SK-N-SH (cell line): Measurements from ENCODE around the gene SNF8. TPM values are rescaled to one million over a fixed set of nuclear protein-coding genes. Genes with fewer than 3 reads are reported as not detected.

Experiments
- CTCF ChIA-PET: fragments of 300-600, 350-600 bp; formaldehyde crosslinking; extraction: SDS; loops from one replicate; lab custom pipeline; 2021; lab: Yijun Ruan, JAX
- POLR2A ChIA-PET: fragments of 350-600 bp; sonication (Branson Sonifier 250); formaldehyde crosslinking; extraction: SDS; loops from one replicate; lab custom pipeline; 2020; ENCODE audit warnings: antibody characterized with exemption, inconsistent platforms; lab: Yijun Ruan, JAX
- DNase-seq: peaks from one replicate; pipeline ENCODE4 v3.0.0; 2012
- H2AFZ ChIP-seq: fragments of 200-600 bp; sonication (generic); 2 replicates; pipeline ENCODE4 v1.8.1; 2016; ENCODE audit warnings: antibody characterized with exemption, mild to moderate bottlenecking, low read depth
- H3F3A ChIP-seq: fragments of 200-600 bp; sonication (generic); replicated peaks from 2 replicates; pipeline ENCODE3; 2016; ENCODE audit warnings: antibody characterized with exemption, mild to moderate bottlenecking; ENCODE audit not compliant: insufficient read depth
- H3K27ac ChIP-seq, 2 experiments: fragments of 200-500 bp in 1 of 2; fragments of 200-600 bp in 1 of 2; sonication (Bioruptor generic) in 1 of 2; sonication (generic), shearing (Covaris generic) in 1 of 2; 2 replicates each; pipeline versions ENCODE4 v1.5.1 to v1.6.1; 2014 to 2016; ENCODE audit warnings: low read depth in 2 of 2, inconsistent platforms in 1 of 2, low read length in 1 of 2, mild to moderate bottlenecking in 1 of 2, mixed read lengths in 1 of 2
- H3K27me3 ChIP-seq: fragments of 200-600 bp; sonication (generic), shearing (Covaris generic); 2 replicates; pipeline ENCODE4 v1.6.1; 2016; ENCODE audit warnings: mixed run types; ENCODE audit not compliant: insufficient read depth
- H3K36me3 ChIP-seq, 2 experiments: fragments of 200-500 bp in 1 of 2; fragments of 200-600 bp in 1 of 2; sonication (Bioruptor generic) in 1 of 2; sonication (generic) in 1 of 2; replicated peaks in 1 of 2; 2 replicates each; pipeline versions ENCODE3 to v1.5.1; 2014 to 2016; ENCODE audit warnings: low read length in 1 of 2, mild to moderate bottlenecking in 1 of 2; ENCODE audit not compliant: insufficient read depth in 2 of 2, control insufficient read depth in 1 of 2
- H3K4me1 ChIP-seq, 2 experiments: fragments of 200-500 bp in 1 of 2; fragments of 200-600 bp in 1 of 2; sonication (Bioruptor generic) in 1 of 2; sonication (generic), shearing (Covaris generic) in 1 of 2; 2 replicates each; pipeline versions ENCODE4 v1.5.1 to v1.6.1; 2014 to 2016; ENCODE audit warnings: low read depth in 1 of 2, low read length in 1 of 2, mixed run types in 1 of 2; ENCODE audit not compliant: insufficient read depth in 2 of 2, control insufficient read depth in 1 of 2
- H3K4me2 ChIP-seq: fragments of 200-600 bp; sonication (generic), shearing (Covaris generic); 2 replicates; pipeline ENCODE4 v1.6.1; 2017; ENCODE audit warnings: mixed run types
- H3K4me3 ChIP-seq, 2 experiments: fragments of 200-500 bp in 1 of 2; fragments of 200-600 bp in 1 of 2; sonication (Bioruptor generic) in 1 of 2; sonication (generic), shearing (Covaris generic) in 1 of 2; 2 replicates each; pipeline versions ENCODE4 v1.5.1 to v1.8.1; 2014 to 2016; ENCODE audit warnings: low read depth in 2 of 2, inconsistent platforms in 1 of 2, low read length in 1 of 2, mild to moderate bottlenecking in 1 of 2, mixed read lengths in 1 of 2, moderate library complexity in 1 of 2
- H3K79me2 ChIP-seq: fragments of 200-600 bp; sonication (generic); 2 replicates; pipeline ENCODE4 v1.8.1; 2017; ENCODE audit warnings: mild to moderate bottlenecking; ENCODE audit not compliant: insufficient read depth
- H3K9ac ChIP-seq: fragments of 200-600 bp; sonication (generic); 2 replicates; pipeline ENCODE4 v1.6.1; 2017; ENCODE audit warnings: mixed run types
- H3K9me2 ChIP-seq: fragments of 200-600 bp; sonication (generic); 2 replicates; pipeline ENCODE4 v1.6.1; 2017; ENCODE audit warnings: mixed run types
- H3K9me3 ChIP-seq: fragments of 200-600 bp; sonication (generic); 2 replicates; pipeline ENCODE4 v1.6.1; 2017; ENCODE audit warnings: mixed run types, mild to moderate bottlenecking, moderate library complexity
- H4K20me1 ChIP-seq: fragments of 200-600 bp; sonication (generic); 2 replicates; pipeline ENCODE4 v1.6.1; 2017; ENCODE audit warnings: mild to moderate bottlenecking, mixed run types; ENCODE audit not compliant: insufficient read depth
- CHD2 ChIP-seq: fragments of 150-350 bp; IDR thresholded peaks from 2 replicates; pipeline ENCODE4 v1.6.1; 2018; ENCODE audit warnings: low read length; ENCODE audit not compliant: partially characterized antibody
- CTCF ChIP-seq: fragments of 200-600 bp; sonication (generic); IDR thresholded peaks from 2 replicates; pipeline ENCODE4 v1.6.1; 2017; ENCODE audit warnings: antibody characterized with exemption, mild to moderate bottlenecking, moderate library complexity
- FOSL2 ChIP-seq: IDR thresholded peaks from 2 replicates; pipeline ENCODE4 v1.4.0; 2012; ENCODE audit warnings: low read depth, mild to moderate bottlenecking, moderate library complexity, borderline replicate concordance
- FOXJ3 ChIP-seq: sonication (generic); formaldehyde crosslinking; IDR thresholded peaks from 2 replicates; pipeline ENCODE4 v1.5.1; 2020; ENCODE audit warnings: mild to moderate bottlenecking, missing genetic modification reagents
- FOXM1 ChIP-seq: IDR thresholded peaks from 2 replicates; pipeline ENCODE4 v1.4.0; 2012; ENCODE audit warnings: low read depth, mild to moderate bottlenecking
- GABPA ChIP-seq: IDR thresholded peaks from 2 replicates; pipeline ENCODE4 v1.4.0; 2012; ENCODE audit warnings: low read depth, mild to moderate bottlenecking
- GATA2 ChIP-seq: sonication (generic); formaldehyde crosslinking; IDR thresholded peaks from 2 replicates; pipeline ENCODE4 v1.5.0; 2020; ENCODE audit warnings: mild to moderate bottlenecking, missing genetic modification reagents
- IRF3 ChIP-seq: fragments of 150-350 bp; IDR thresholded peaks from 2 replicates; pipeline ENCODE4 v1.6.1; 2016; ENCODE audit warnings: mild to moderate bottlenecking, low read depth, low read length
- JUND ChIP-seq: IDR thresholded peaks from 2 replicates; pipeline ENCODE4 v1.4.0; 2012
- MAX ChIP-seq: IDR thresholded peaks from 2 replicates; pipeline ENCODE4 v1.4.0; 2012; ENCODE audit warnings: low read depth
- MEF2A ChIP-seq: IDR thresholded peaks from 2 replicates; pipeline ENCODE4 v1.4.0; 2012; ENCODE audit warnings: low read depth, borderline replicate concordance
- MXI1 ChIP-seq: IDR thresholded peaks from 2 replicates; pipeline ENCODE4 v1.6.1; 2012; ENCODE audit warnings: mild to moderate bottlenecking, low read depth, low read length, improper control_type of control experiment
- NFIC ChIP-seq: IDR thresholded peaks from 2 replicates; pipeline ENCODE4 v1.4.0; 2012; ENCODE audit warnings: borderline replicate concordance
- NRF1 ChIP-seq: IDR thresholded peaks from 2 replicates; pipeline ENCODE4 v1.6.1; 2012; ENCODE audit warnings: low read depth, mild to moderate bottlenecking, low read length
- POLR2AphosphoS5 ChIP-seq: IDR thresholded peaks from 2 replicates; pipeline ENCODE4 v1.6.1; 2012; ENCODE audit warnings: low read depth, low read length
- RAD21 ChIP-seq: IDR thresholded peaks from 2 replicates; pipeline ENCODE4 v1.6.1; 2012; ENCODE audit warnings: mild to moderate bottlenecking, low read length
- RCOR1 ChIP-seq: fragments of 150-350 bp; IDR thresholded peaks from 2 replicates; pipeline ENCODE4 v1.6.1; 2017; ENCODE audit warnings: antibody characterized with exemption, low read length
- SIN3A ChIP-seq: IDR thresholded peaks from 2 replicates; pipeline ENCODE4 v1.6.1; 2012; ENCODE audit warnings: low read depth, mild to moderate bottlenecking, low read length, moderate library complexity, borderline replicate concordance
- SMC3 ChIP-seq: IDR thresholded peaks from 2 replicates; pipeline ENCODE4 v1.6.1; 2012; ENCODE audit warnings: low read depth, low read length, improper control_type of control experiment
- TAF1 ChIP-seq: IDR thresholded peaks from 2 replicates; pipeline ENCODE4 v1.6.1; 2012; ENCODE audit warnings: low read depth, mild to moderate bottlenecking, low read length, moderate library complexity, borderline replicate concordance
- TEAD4 ChIP-seq: IDR thresholded peaks from 2 replicates; pipeline ENCODE4 v1.4.0; 2012; ENCODE audit warnings: mild to moderate bottlenecking, borderline replicate concordance; ENCODE audit not compliant: insufficient read depth
- WGBS: methylation state at CpG from one replicate; pipeline ENCODE4 v1.1.6; 2017; ENCODE audit warnings: low lambda C conversion rate; 5-methylcytosine and 5-hydroxymethylcytosine counted together
- polyA plus RNA-seq, 3 experiments: library from polyadenylated mRNA; depleted of rRNA; stranded (reverse); fragments of >200 nt; gene quantifications; 2 replicates each; pipeline ENCODE4 v1.2.3, GENCODE V29; 2012
- TF ChIP-seq, protein P1 (sequence below): IDR thresholded peaks from 2 replicates; pipeline ENCODE4; 2012

The SNF8 gene
- polyA plus RNA-seq, 1 of the 3 experiments (the other 2 are of a cell fraction): 358 TPM

- TF ChIP-seq CHD2: no peak
- TF ChIP-seq TEAD4: no peak
- peak; percentile 9; the same call in 1 of the 2 replicates for TF ChIP-seq NRF1
- TF ChIP-seq FOSL2: no peak
- TF ChIP-seq GATA2: no peak
- no peak for TF ChIP-seq IRF3
- peak; percentile 76 for TF ChIP-seq CTCF
- no peak for TF ChIP-seq NFIC
- TF ChIP-seq JUND: no peak
- no peak for TF ChIP-seq RCOR1
- TF ChIP-seq, protein P1, sequence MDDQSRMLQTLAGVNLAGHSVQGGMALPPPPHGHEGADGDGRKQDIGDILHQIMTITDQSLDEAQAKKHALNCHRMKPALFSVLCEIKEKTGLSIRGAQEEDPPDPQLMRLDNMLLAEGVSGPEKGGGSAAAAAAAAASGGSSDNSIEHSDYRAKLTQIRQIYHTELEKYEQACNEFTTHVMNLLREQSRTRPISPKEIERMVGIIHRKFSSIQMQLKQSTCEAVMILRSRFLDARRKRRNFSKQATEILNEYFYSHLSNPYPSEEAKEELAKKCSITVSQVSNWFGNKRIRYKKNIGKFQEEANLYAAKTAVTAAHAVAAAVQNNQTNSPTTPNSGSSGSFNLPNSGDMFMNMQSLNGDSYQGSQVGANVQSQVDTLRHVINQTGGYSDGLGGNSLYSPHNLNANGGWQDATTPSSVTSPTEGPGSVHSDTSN: no peak
- TF ChIP-seq RAD21: peak; percentile 67
- no peak for TF ChIP-seq MEF2A
- TF ChIP-seq FOXM1: no peak
- no peak for TF ChIP-seq POLR2AphosphoS5
- no peak for TF ChIP-seq TAF1
- no peak for TF ChIP-seq GABPA
- no peak for TF ChIP-seq MAX
- TF ChIP-seq SIN3A: peak; percentile 36; the same call in 1 of the 2 replicates
- peak; percentile 79 for TF ChIP-seq SMC3
- no peak for TF ChIP-seq FOXJ3 (CRISPR knock-in tag)
These were observed 9.7 kb upstream of the SNF8 start (continued) for GRCh38 chr17:48954300-48954755.

DNA sequence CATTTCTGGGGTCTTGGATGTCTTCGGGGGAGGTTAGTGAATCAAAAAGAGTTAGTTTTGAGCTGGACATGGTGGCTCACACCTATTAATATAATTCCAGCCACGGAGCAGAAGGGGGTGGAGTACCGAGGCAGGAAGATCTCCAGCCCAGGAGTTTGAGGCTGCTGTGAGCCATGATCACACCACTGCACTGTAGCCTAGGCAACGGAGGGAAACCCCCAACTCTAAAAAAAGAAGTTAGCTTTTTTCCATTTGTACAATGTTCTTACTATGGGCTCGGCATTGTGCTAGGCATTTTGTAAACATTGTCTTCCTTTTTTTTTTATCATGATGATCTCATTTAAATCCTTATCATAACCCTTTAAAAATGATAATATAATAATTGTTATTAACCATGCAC is 8.3 kb upstream of the SNF8 start:
- POLR2A ChIA-PET: no interaction called here
- 3% methylated on average over 5 of the region's 5 CpGs for WGBS
- Histone ChIP-seq H3K4me2 (peak overlapping the region; percentile 35; the same call in 1 of the 2 replicates), H3K9ac (no peak overlapping the region), H3F3A (peaks cover 15% of the 10 kb centered on the region), H3K4me1 (no peaks in the 10 kb centered on the region), H3K36me3 (no peaks in the 10 kb centered on the region), H3K4me3 (no peak overlapping the region), H3K27me3 (no peaks in the 10 kb centered on the region), H3K27ac (no peak overlapping the region), H3K9me2 (no peaks in the 10 kb centered on the region), H3K9me3 (no peaks in the 10 kb centered on the region), H3K79me2 (no peaks in the 10 kb centered on the region), H2AFZ (peak overlapping the region; percentile 57; the same call in 1 of the 2 replicates), H4K20me1 (no peaks in the 10 kb centered on the region)
- no peak for TF ChIP-seq MXI1
- DNase-seq: no peak
- CTCF ChIA-PET: interaction anchor here (0.6 to 1.2 kb wide), 3 partner anchors 9 to 693 kb away, joined by 3 read pairs; partner anchors contain the start of gene SNF8
